Measurements from ENCODE around the gene GLMP. TPM values are rescaled to one million over a fixed set of nuclear protein-coding genes. Genes with fewer than 3 reads are reported as not detected.

Gene GLMP
- total RNA-seq, 1 experiment from 2014 or later = 60.2 TPM

DNA sequence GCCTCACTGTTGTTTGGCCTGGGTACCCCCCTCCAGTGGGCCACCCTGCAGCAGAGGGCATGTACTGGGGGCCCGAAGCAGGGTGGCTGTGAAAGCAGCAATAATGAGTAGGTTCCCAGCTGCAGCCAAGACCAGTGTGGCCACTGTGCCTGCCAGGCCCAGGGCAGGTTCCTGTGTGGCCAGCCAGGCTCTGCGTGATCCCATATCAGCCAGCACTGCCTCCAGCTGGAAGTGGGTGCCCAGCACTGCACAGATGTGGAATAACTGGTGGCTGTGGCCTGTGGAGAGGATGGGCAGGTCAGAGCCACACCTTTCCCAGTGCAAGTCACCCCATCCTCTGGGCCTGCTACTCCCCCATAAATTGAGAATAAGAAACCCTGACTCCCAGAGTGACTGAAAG is 51.4 kb downstream of the GLMP start:
- H3K27ac ChIP-seq (ENCODE audit: low read length) = no peak overlapping the region
- no peaks in the 10 kb centered on the region for H3K36me3 ChIP-seq (ENCODE audit: control insufficient read depth, insufficient read depth, low read length)
- DNase-seq (ENCODE audit: low read depth, low spot score) = no peak
- no peaks in the 10 kb centered on the region for H3K9me3 ChIP-seq (ENCODE audit: control insufficient read depth, insufficient read depth, low read depth, low read length)
- in situ Hi-C loops (cut with HindIII; ENCODE audit: low pct_unique_long_range_greater_than_20kb, low sequenced_read_pairs) (no loop called here), intact Hi-C loops (cut with micrococcal nuclease; ENCODE audit: unreplicated experiment) (no loop called here)
- BruUV-seq (replicated peaks) = no TSS peak
- peaks cover 9% of the 10 kb centered on the region for H3K4me1 ChIP-seq (ENCODE audit: control insufficient read depth, insufficient read depth, low read length)
- H3K4me3 ChIP-seq (ENCODE audit: low read depth in 2 of 2, low read length in 2 of 2) = no peak overlapping the region
- TF ChIP-seq SIN3A (IDR thresholded peaks at IDR 0.05; ENCODE audit: borderline replicate concordance, insufficient read depth, low read depth, low read length) (no peak), POLR2AphosphoS5 (IDR thresholded peaks at IDR 0.05; ENCODE audit: low read depth, low read length) (no peak), REST (IDR thresholded peaks at IDR 0.05; ENCODE audit: insufficient read depth in 1 of 2, low read depth in 2 of 2, low read length in 1 of 2) (no peak), TCF7L2 (IDR thresholded peaks at IDR 0.05; ENCODE audit: low read depth, low read length) (no peak)
- TF ChIP-seq, protein P1, sequence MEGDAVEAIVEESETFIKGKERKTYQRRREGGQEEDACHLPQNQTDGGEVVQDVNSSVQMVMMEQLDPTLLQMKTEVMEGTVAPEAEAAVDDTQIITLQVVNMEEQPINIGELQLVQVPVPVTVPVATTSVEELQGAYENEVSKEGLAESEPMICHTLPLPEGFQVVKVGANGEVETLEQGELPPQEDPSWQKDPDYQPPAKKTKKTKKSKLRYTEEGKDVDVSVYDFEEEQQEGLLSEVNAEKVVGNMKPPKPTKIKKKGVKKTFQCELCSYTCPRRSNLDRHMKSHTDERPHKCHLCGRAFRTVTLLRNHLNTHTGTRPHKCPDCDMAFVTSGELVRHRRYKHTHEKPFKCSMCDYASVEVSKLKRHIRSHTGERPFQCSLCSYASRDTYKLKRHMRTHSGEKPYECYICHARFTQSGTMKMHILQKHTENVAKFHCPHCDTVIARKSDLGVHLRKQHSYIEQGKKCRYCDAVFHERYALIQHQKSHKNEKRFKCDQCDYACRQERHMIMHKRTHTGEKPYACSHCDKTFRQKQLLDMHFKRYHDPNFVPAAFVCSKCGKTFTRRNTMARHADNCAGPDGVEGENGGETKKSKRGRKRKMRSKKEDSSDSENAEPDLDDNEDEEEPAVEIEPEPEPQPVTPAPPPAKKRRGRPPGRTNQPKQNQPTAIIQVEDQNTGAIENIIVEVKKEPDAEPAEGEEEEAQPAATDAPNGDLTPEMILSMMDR (IDR thresholded peaks at IDR 0.05) = no peak
- CTCF ChIA-PET = no interaction called here
- ATAC-seq = 0 out of 2 replicates have a peak, but pooled peaks have one; percentile 9
- H3K27me3 ChIP-seq (ENCODE audit: control insufficient read depth, insufficient read depth, low read length) = no peaks in the 10 kb centered on the region
- POLR2A ChIA-PET = no interaction called here

DNA sequence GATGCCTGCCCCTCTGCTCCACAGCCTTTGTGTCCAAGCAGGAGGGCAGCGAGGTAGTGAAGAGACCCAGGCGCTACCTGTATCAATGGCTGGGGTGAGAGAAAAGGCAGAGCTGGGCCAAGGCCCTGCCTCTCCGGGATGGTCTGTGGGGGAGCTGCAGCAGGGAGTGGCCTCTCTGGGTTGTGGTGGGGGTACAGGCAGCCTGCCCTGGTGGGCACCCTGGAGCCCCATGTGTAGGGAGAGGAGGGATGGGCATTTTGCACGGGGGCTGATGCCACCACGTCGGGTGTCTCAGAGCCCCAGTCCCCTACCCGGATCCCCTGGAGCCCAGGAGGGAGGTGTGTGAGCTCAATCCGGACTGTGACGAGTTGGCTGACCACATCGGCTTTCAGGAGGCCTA is 52.7 kb downstream of the GLMP start:
- no peak for DNase-seq (ENCODE audit: low read depth, low spot score)
- CTCF ChIA-PET = no interaction called here
- no peak overlapping the region for H3K27ac ChIP-seq (ENCODE audit: low read length)
- no peaks in the 10 kb centered on the region for H3K36me3 ChIP-seq (ENCODE audit: control insufficient read depth, insufficient read depth, low read length)
- H3K4me1 ChIP-seq (ENCODE audit: control insufficient read depth, insufficient read depth, low read length) = peaks cover 9% of the 10 kb centered on the region
- in situ Hi-C loops (cut with HindIII; ENCODE audit: low pct_unique_long_range_greater_than_20kb, low sequenced_read_pairs) (no loop called here), intact Hi-C loops (cut with micrococcal nuclease; ENCODE audit: unreplicated experiment) (no loop called here)
- H3K4me3 ChIP-seq (ENCODE audit: low read depth in 2 of 2, low read length in 2 of 2) = no peak overlapping the region
- POLR2A ChIA-PET = no interaction called here
- H3K27me3 ChIP-seq (ENCODE audit: control insufficient read depth, insufficient read depth, low read length) = no peaks in the 10 kb centered on the region
- no peaks in the 10 kb centered on the region for H3K9me3 ChIP-seq (ENCODE audit: control insufficient read depth, insufficient read depth, low read depth, low read length)
- TF ChIP-seq, protein P1 (IDR thresholded peaks at IDR 0.05) = no peak
- TF ChIP-seq POLR2AphosphoS5 (IDR thresholded peaks at IDR 0.05; ENCODE audit: low read depth, low read length) = no peak
- no peak for TF ChIP-seq TCF7L2 (IDR thresholded peaks at IDR 0.05; ENCODE audit: low read depth, low read length)
- no peak for TF ChIP-seq SIN3A (IDR thresholded peaks at IDR 0.05; ENCODE audit: borderline replicate concordance, insufficient read depth, low read depth, low read length)
- TF ChIP-seq REST (IDR thresholded peaks at IDR 0.05; ENCODE audit: insufficient read depth in 1 of 2, low read depth in 2 of 2, low read length in 1 of 2) = no peak
- BruUV-seq (replicated peaks) = no TSS peak
- no peak for ATAC-seq

Other genes with a start within 250 kb of the GLMP start
- gene UBQLN4, start 241.9 kb downstream of the GLMP start, total RNA-seq (2021; ENCODE audit: unreplicated experiment) = 60.0 TPM
- 63.4 TPM for gene LAMTOR2, start 240.9 kb downstream of the GLMP start, total RNA-seq (2021; ENCODE audit: unreplicated experiment)
- gene RAB25, start 234.5 kb downstream of the GLMP start, total RNA-seq (2021; ENCODE audit: unreplicated experiment) = not detected
- gene MEX3A, start 213.2 kb downstream of the GLMP start, total RNA-seq (2021; ENCODE audit: unreplicated experiment) = 15.8 TPM
- gene LMNA, start 181.0 kb downstream of the GLMP start, total RNA-seq (2021; ENCODE audit: unreplicated experiment) = 691 TPM
- gene SEMA4A, start 142.1 kb downstream of the GLMP start, total RNA-seq (2021; ENCODE audit: unreplicated experiment) = 0.21 TPM
- 33.0 TPM for gene SLC25A44, start 101.6 kb downstream of the GLMP start, total RNA-seq (2021; ENCODE audit: unreplicated experiment)
- gene PMF1, start 82.7 kb downstream of the GLMP start, total RNA-seq (2021; ENCODE audit: unreplicated experiment) = 57.5 TPM
- 0.67 TPM for gene BGLAP, start 53.5 kb downstream of the GLMP start, total RNA-seq (2021; ENCODE audit: unreplicated experiment)
- gene PAQR6, start 47.6 kb downstream of the GLMP start, total RNA-seq (2021; ENCODE audit: unreplicated experiment) = 0.92 TPM
- 117 TPM for gene SMG5, start 12.9 kb downstream of the GLMP start, total RNA-seq (2021; ENCODE audit: unreplicated experiment)
- gene TMEM79, start 11.4 kb downstream of the GLMP start, total RNA-seq (2021; ENCODE audit: unreplicated experiment) = 5.5 TPM
- gene VHLL, start 3.6 kb upstream of the GLMP start, total RNA-seq (2021; ENCODE audit: unreplicated experiment) = 0.28 TPM
- gene CCT3, start 42.6 kb upstream of the GLMP start, total RNA-seq (2021; ENCODE audit: unreplicated experiment) = 451 TPM
- gene TSACC, start 42.8 kb upstream of the GLMP start, total RNA-seq (2021; ENCODE audit: unreplicated experiment) = 3.6 TPM
- 0.28 TPM for gene RHBG, start 73.5 kb upstream of the GLMP start, total RNA-seq (2021; ENCODE audit: unreplicated experiment)
- 30.9 TPM for gene MEF2D, start 205.1 kb upstream of the GLMP start, total RNA-seq (2021; ENCODE audit: unreplicated experiment)